ENCODE results near the gene BCL2L11. TPM values are rescaled to one million over a fixed set of nuclear protein-coding genes. Genes with fewer than 3 reads are reported as not detected.

BCL2L11 gene
- polyA plus RNA-seq, 4 donors: 8.5 to 33.4 (median 10.5) TPM

- H3K27me3 ChIP-seq (ENCODE audit: control insufficient read depth in 3 of 3, insufficient read depth in 3 of 3, low read length in 3 of 3): no peaks in the 10 kb centered on the region
- peaks cover 0 to 2% (median 0%) of the 10 kb centered on the region in 3 donors for H3K4me1 ChIP-seq (ENCODE audit: control insufficient read depth in 3 of 3, insufficient read depth in 2 of 3, low read depth in 1 of 3, low read length in 2 of 3)
- no peak for DNase-seq
- H3K36me3 ChIP-seq (ENCODE audit: control insufficient read depth in 3 of 3, insufficient read depth in 2 of 3, low read depth in 1 of 3, low read length in 3 of 3): peaks cover 3 to 57% (median 10%) of the 10 kb centered on the region in 3 donors
- no peaks in the 10 kb centered on the region for H3K9me3 ChIP-seq (ENCODE audit: control insufficient read depth in 2 of 2, insufficient read depth in 1 of 2, low read depth in 1 of 2, low read length in 1 of 2)
- 70 to 79% (median 71%) methylated on average over 1 of the region's 1 CpG for WGBS, 3 donors
- H3K4me3 ChIP-seq (ENCODE audit: low read depth in 1 of 3, low read length in 3 of 3): no peak overlapping the region
- FAIRE-seq: no peak
- no peak overlapping the region for H3K27ac ChIP-seq (ENCODE audit: low read depth in 1 of 3, low read length in 2 of 3)
Measured at GRCh38 chr2:111155610-111156009, 34.9 kb downstream of the BCL2L11 start.

- FAIRE-seq (no peak), DNase-seq (no peak)
- Histone ChIP-seq H3K27me3 (ENCODE audit: control insufficient read depth in 3 of 3, insufficient read depth in 3 of 3, low read length in 3 of 3) (no peaks in the 10 kb centered on the region), H3K36me3 (ENCODE audit: control insufficient read depth in 3 of 3, insufficient read depth in 2 of 3, low read depth in 1 of 3, low read length in 3 of 3) (peaks cover 7 to 58% (median 10%) of the 10 kb centered on the region in 3 donors), H3K4me1 (ENCODE audit: control insufficient read depth in 3 of 3, insufficient read depth in 2 of 3, low read depth in 1 of 3, low read length in 2 of 3) (peaks cover 0 to 4% (median 0%) of the 10 kb centered on the region in 3 donors), H3K9me3 (ENCODE audit: control insufficient read depth in 2 of 2, insufficient read depth in 1 of 2, low read depth in 1 of 2, low read length in 1 of 2) (no peaks in the 10 kb centered on the region), H3K4me3 (ENCODE audit: low read depth in 1 of 3, low read length in 3 of 3) (no peak overlapping the region), H3K27ac (ENCODE audit: low read depth in 1 of 3, low read length in 2 of 3) (no peak overlapping the region)
- WGBS, 3 donors: 90 to 93% (median 93%) methylated on average over 8 of the region's 8 CpGs
Measured at GRCh38 chr2:111156529-111156928, 35.8 kb downstream of the BCL2L11 start.

GRCh38 chr2:111157071-111157661, 36.5 kb downstream of the BCL2L11 start:
- no peak for DNase-seq

GRCh38 chr2:111157798-111158197, 37.1 kb downstream of the BCL2L11 start:
- WGBS, 3 donors: 70 to 78% (median 76%) methylated on average over 2 of the region's 2 CpGs
- peaks cover 4 to 61% (median 10%) of the 10 kb centered on the region in 3 donors for H3K36me3 ChIP-seq (ENCODE audit: control insufficient read depth in 3 of 3, insufficient read depth in 2 of 3, low read depth in 1 of 3, low read length in 3 of 3)
- peak overlapping the region in 1 of 3 donors; percentile 61 for H3K27ac ChIP-seq (ENCODE audit: low read depth in 1 of 3, low read length in 2 of 3)
- no peak overlapping the region for H3K4me3 ChIP-seq (ENCODE audit: low read depth in 1 of 3, low read length in 3 of 3)
- H3K27me3 ChIP-seq (ENCODE audit: control insufficient read depth in 3 of 3, insufficient read depth in 3 of 3, low read length in 3 of 3): no peaks in the 10 kb centered on the region
- FAIRE-seq (no peak), DNase-seq (no peak)
- peaks cover 0 to 14% (median 0%) of the 10 kb centered on the region in 3 donors for H3K4me1 ChIP-seq (ENCODE audit: control insufficient read depth in 3 of 3, insufficient read depth in 2 of 3, low read depth in 1 of 3, low read length in 2 of 3)
- no peaks in the 10 kb centered on the region for H3K9me3 ChIP-seq (ENCODE audit: control insufficient read depth in 2 of 2, insufficient read depth in 1 of 2, low read depth in 1 of 2, low read length in 1 of 2)

More at GRCh38 chr2:111157071-111157661, 36.5 kb downstream of the BCL2L11 start:
- peaks cover 4 to 62% (median 10%) of the 10 kb centered on the region in 3 donors for H3K36me3 ChIP-seq (ENCODE audit: control insufficient read depth in 3 of 3, insufficient read depth in 2 of 3, low read depth in 1 of 3, low read length in 3 of 3)
- H3K9me3 ChIP-seq (ENCODE audit: control insufficient read depth in 2 of 2, insufficient read depth in 1 of 2, low read depth in 1 of 2, low read length in 1 of 2): no peaks in the 10 kb centered on the region
- WGBS, 3 donors: 68 to 73% (median 68%) methylated on average over 5 of the region's 5 CpGs
- H3K4me1 ChIP-seq (ENCODE audit: control insufficient read depth in 3 of 3, insufficient read depth in 2 of 3, low read depth in 1 of 3, low read length in 2 of 3): peaks cover 0 to 11% (median 0%) of the 10 kb centered on the region in 3 donors
- peak overlapping the region in 1 of 3 donors; percentile 61 for H3K27ac ChIP-seq (ENCODE audit: low read depth in 1 of 3, low read length in 2 of 3)
- H3K4me3 ChIP-seq (ENCODE audit: low read depth in 1 of 3, low read length in 3 of 3): no peak overlapping the region
- no peaks in the 10 kb centered on the region for H3K27me3 ChIP-seq (ENCODE audit: control insufficient read depth in 3 of 3, insufficient read depth in 3 of 3, low read length in 3 of 3)
- FAIRE-seq: no peak

GRCh38 chr2:111159641-111160040, 38.9 kb downstream of the BCL2L11 start:
- Histone ChIP-seq H3K27ac (ENCODE audit: low read depth in 1 of 3, low read length in 2 of 3) (no peak overlapping the region), H3K4me3 (ENCODE audit: low read depth in 1 of 3, low read length in 3 of 3) (no peak overlapping the region), H3K36me3 (ENCODE audit: control insufficient read depth in 3 of 3, insufficient read depth in 2 of 3, low read depth in 1 of 3, low read length in 3 of 3) (peaks cover 4 to 58% (median 6%) of the 10 kb centered on the region in 3 donors), H3K9me3 (ENCODE audit: control insufficient read depth in 2 of 2, insufficient read depth in 1 of 2, low read depth in 1 of 2, low read length in 1 of 2) (no peaks in the 10 kb centered on the region), H3K27me3 (ENCODE audit: control insufficient read depth in 3 of 3, insufficient read depth in 3 of 3, low read length in 3 of 3) (no peaks in the 10 kb centered on the region), H3K4me1 (ENCODE audit: control insufficient read depth in 3 of 3, insufficient read depth in 2 of 3, low read depth in 1 of 3, low read length in 2 of 3) (peaks cover 0 to 19% (median 0%) of the 10 kb centered on the region in 3 donors)
- FAIRE-seq: no peak
- DNase-seq: no peak
- 92 to 98% (median 95%) methylated on average over 5 of the region's 5 CpGs for WGBS, 3 donors

- Histone ChIP-seq H3K36me3 (ENCODE audit: control insufficient read depth in 3 of 3, insufficient read depth in 2 of 3, low read depth in 1 of 3, low read length in 3 of 3) (peaks cover 4 to 55% (median 6%) of the 10 kb centered on the region in 3 donors), H3K27ac (ENCODE audit: low read depth in 1 of 3, low read length in 2 of 3) (no peak overlapping the region), H3K4me3 (ENCODE audit: low read depth in 1 of 3, low read length in 3 of 3) (no peak overlapping the region), H3K9me3 (ENCODE audit: control insufficient read depth in 2 of 2, insufficient read depth in 1 of 2, low read depth in 1 of 2, low read length in 1 of 2) (no peaks in the 10 kb centered on the region), H3K4me1 (ENCODE audit: control insufficient read depth in 3 of 3, insufficient read depth in 2 of 3, low read depth in 1 of 3, low read length in 2 of 3) (peaks cover 0 to 19% (median 0%) of the 10 kb centered on the region in 3 donors), H3K27me3 (ENCODE audit: control insufficient read depth in 3 of 3, insufficient read depth in 3 of 3, low read length in 3 of 3) (no peaks in the 10 kb centered on the region)
- WGBS, 3 donors: 94 to 97% (median 94%) methylated on average over 3 of the region's 3 CpGs
- FAIRE-seq (no peak), DNase-seq (no peak)
Measured at GRCh38 chr2:111160758-111161157, 40.0 kb downstream of the BCL2L11 start.

GRCh38 chr2:111161971-111162370, 41.3 kb downstream of the BCL2L11 start:
- H3K4me1 ChIP-seq (ENCODE audit: control insufficient read depth in 3 of 3, insufficient read depth in 2 of 3, low read depth in 1 of 3, low read length in 2 of 3): peaks cover 0 to 19% (median 0%) of the 10 kb centered on the region in 3 donors
- no peak overlapping the region for H3K4me3 ChIP-seq (ENCODE audit: low read depth in 1 of 3, low read length in 3 of 3)
- DNase-seq: peak in 1 of 2 donors; percentile 32
- no peaks in the 10 kb centered on the region for H3K27me3 ChIP-seq (ENCODE audit: control insufficient read depth in 3 of 3, insufficient read depth in 3 of 3, low read length in 3 of 3)
- no peak for FAIRE-seq
- H3K27ac ChIP-seq (ENCODE audit: low read depth in 1 of 3, low read length in 2 of 3): no peak overlapping the region
- peaks cover 4 to 56% (median 6%) of the 10 kb centered on the region in 3 donors for H3K36me3 ChIP-seq (ENCODE audit: control insufficient read depth in 3 of 3, insufficient read depth in 2 of 3, low read depth in 1 of 3, low read length in 3 of 3)
- WGBS, 3 donors: 24 to 75% (median 56%) methylated on average over 12 of the region's 12 CpGs
- no peaks in the 10 kb centered on the region for H3K9me3 ChIP-seq (ENCODE audit: control insufficient read depth in 2 of 2, insufficient read depth in 1 of 2, low read depth in 1 of 2, low read length in 1 of 2)

GRCh38 chr2:111162718-111163331, 42.1 kb downstream of the BCL2L11 start:
- peaks cover 4 to 60% (median 6%) of the 10 kb centered on the region in 3 donors for H3K36me3 ChIP-seq (ENCODE audit: control insufficient read depth in 3 of 3, insufficient read depth in 2 of 3, low read depth in 1 of 3, low read length in 3 of 3)
- 17 to 28% (median 21%) methylated on average over 12 of the region's 12 CpGs for WGBS, 3 donors

More at GRCh38 chr2:111162718-111163331, 42.1 kb downstream of the BCL2L11 start:
- peaks cover 0 to 19% (median 0%) of the 10 kb centered on the region in 3 donors for H3K4me1 ChIP-seq (ENCODE audit: control insufficient read depth in 3 of 3, insufficient read depth in 2 of 3, low read depth in 1 of 3, low read length in 2 of 3)
- H3K27me3 ChIP-seq (ENCODE audit: control insufficient read depth in 3 of 3, insufficient read depth in 3 of 3, low read length in 3 of 3): no peaks in the 10 kb centered on the region
- H3K9me3 ChIP-seq (ENCODE audit: control insufficient read depth in 2 of 2, insufficient read depth in 1 of 2, low read depth in 1 of 2, low read length in 1 of 2): no peaks in the 10 kb centered on the region
- FAIRE-seq: no peak
- H3K4me3 ChIP-seq (ENCODE audit: low read depth in 1 of 3, low read length in 3 of 3): no peak overlapping the region
- DNase-seq: peak in 1 of 2 donors; percentile 72
- H3K27ac ChIP-seq (ENCODE audit: low read depth in 1 of 3, low read length in 2 of 3): peak overlapping the region in 1 of 3 donors; percentile 45

All from small intestine (tissue), 7 donors.